CD14-positive monocyte (primary cell): Measurements from ENCODE around the gene DCDC2B. TPM values are rescaled to one million over a fixed set of nuclear protein-coding genes. Genes with fewer than 3 reads are reported as not detected.

Source experiments
- DNase-seq, 3 donors: peaks; one replicate each; pipeline ENCODE4 v3.0.0-alpha.2; 2011 to 2022
- H2AFZ ChIP-seq: 2 replicates; pipeline ENCODE4 v1.6.0; 2012; ENCODE audit warnings: mild to moderate bottlenecking, low read depth, low read length, inconsistent platforms; ENCODE audit not compliant: insufficient read depth, poor library complexity, severe bottlenecking
- H3K27ac ChIP-seq, 2 donors: 1 replicate in 1 of 2; 2 replicates in 1 of 2; pipeline ENCODE4 v1.5.1; 2012 to 2013; ENCODE audit warnings: low read length in 2 of 2, control low read depth in 1 of 2, inconsistent platforms in 1 of 2, low read depth in 1 of 2, mild to moderate bottlenecking in 1 of 2
- H3K27me3 ChIP-seq, 2 donors: one replicate each; pipeline versions ENCODE4 v1.6.0 to v1.6.1; 2011 to 2013; ENCODE audit warnings: low read length in 2 of 2; ENCODE audit not compliant: control insufficient read depth in 2 of 2, insufficient read depth in 2 of 2
- H3K36me3 ChIP-seq, 2 donors: replicated peaks in 1 of 2; 1 replicate in 1 of 2; 2 replicates in 1 of 2; pipeline versions ENCODE4 v1.5.1 to v1.6.1; 2012 to 2013; ENCODE audit warnings: low read length in 2 of 2, control low read depth in 1 of 2, inconsistent platforms in 1 of 2, mild to moderate bottlenecking in 1 of 2; ENCODE audit not compliant: insufficient read depth in 2 of 2, control insufficient read depth in 1 of 2
- H3K4me1 ChIP-seq, 2 donors: 1 replicate in 1 of 2; 2 replicates in 1 of 2; pipeline versions ENCODE4 v1.5.1 to v1.6.1; 2012 to 2013; ENCODE audit warnings: low read length in 2 of 2, control low read depth in 1 of 2, inconsistent platforms in 1 of 2, mild to moderate bottlenecking in 1 of 2, moderate library complexity in 1 of 2; ENCODE audit not compliant: insufficient read depth in 2 of 2, control insufficient read depth in 1 of 2
- H3K4me2 ChIP-seq: replicated peaks from 2 replicates; pipeline ENCODE3; 2012; ENCODE audit warnings: low read length, moderate library complexity, mild to moderate bottlenecking; ENCODE audit not compliant: poor library complexity, severe bottlenecking; ENCODE audit errors: extremely low read depth
- H3K4me3 ChIP-seq, 3 experiments: fragments of 200-600 bp in 1 of 3; sonication (generic) in 1 of 3; replicated peaks in 1 of 3; 1 replicate in 2 of 3; 2 replicates in 1 of 3; pipeline ENCODE4 v1.5.1; 2011 to 2013; ENCODE audit warnings: low read length in 3 of 3, mild to moderate bottlenecking in 3 of 3, control low read depth in 2 of 3, low read depth in 2 of 3, inconsistent platforms in 1 of 3, moderate library complexity in 1 of 3
- H3K79me2 ChIP-seq: 2 replicates; pipeline ENCODE4 v1.6.0; 2012; ENCODE audit warnings: mild to moderate bottlenecking, control low read depth, inconsistent platforms, low read length, moderate library complexity; ENCODE audit not compliant: insufficient read depth
- H3K9ac ChIP-seq: 2 replicates; pipeline ENCODE4 v1.6.0; 2017; ENCODE audit warnings: low read length, mild to moderate bottlenecking; ENCODE audit not compliant: insufficient read depth, poor library complexity, severe bottlenecking
- H3K9me3 ChIP-seq, 2 donors: replicated peaks in 1 of 2; 1 replicate in 1 of 2; 2 replicates in 1 of 2; pipeline versions ENCODE4 v1.5.1 to v1.6.1; 2012 to 2013; ENCODE audit warnings: low read length in 2 of 2, control low read depth in 1 of 2; ENCODE audit not compliant: control insufficient read depth in 1 of 2, insufficient read depth in 1 of 2
- H4K20me1 ChIP-seq: 2 replicates; pipeline ENCODE4 v1.6.0; 2012; ENCODE audit warnings: mild to moderate bottlenecking, low read length, control low read depth, moderate library complexity; ENCODE audit not compliant: insufficient read depth
- H3K27ac Mint-ChIP-seq, 7 donors: one replicate each; pipeline ENCODE4 v1.8.0; 2020; ENCODE audit warnings: mild to moderate bottlenecking in 7 of 7, mixed read lengths in 7 of 7, moderate library complexity in 6 of 7, inconsistent platforms in 2 of 7
- H3K27me3 Mint-ChIP-seq, 3 donors: one replicate each; pipeline ENCODE4 v1.8.0; 2021 to 2022; ENCODE audit warnings: low read depth in 3 of 3, mild to moderate bottlenecking in 3 of 3, mixed read lengths in 3 of 3, moderate library complexity in 3 of 3, inconsistent platforms in 1 of 3
- H3K36me3 Mint-ChIP-seq, 2 donors: one replicate each; pipeline ENCODE4 v1.8.0; 2020; ENCODE audit warnings: mixed read lengths in 2 of 2, inconsistent platforms in 1 of 2, mild to moderate bottlenecking in 1 of 2
- H3K4me1 Mint-ChIP-seq: one replicate; pipeline ENCODE4 v1.8.0; 2020; ENCODE audit warnings: mild to moderate bottlenecking, mixed read lengths
- H3K4me3 Mint-ChIP-seq, 2 donors: one replicate each; pipeline ENCODE4 v1.8.0; 2020; ENCODE audit warnings: mild to moderate bottlenecking in 2 of 2, mixed read lengths in 2 of 2, moderate library complexity in 1 of 2
- H3K9me3 Mint-ChIP-seq, 7 donors: one replicate each; pipeline ENCODE4 v1.8.0; 2020 to 2022; ENCODE audit warnings: mixed read lengths in 7 of 7, mild to moderate bottlenecking in 6 of 7, moderate library complexity in 6 of 7, inconsistent platforms in 2 of 7
- CTCF ChIP-seq: fragments of 200-600 bp; IDR thresholded peaks from one replicate; pipeline ENCODE4 v1.8.0; 2022; ENCODE audit warnings: antibody characterized with exemption, mild to moderate bottlenecking
- WGBS: methylation state at CpG from one replicate; pipeline ENCODE4 v1.1.5; 2013; ENCODE audit warnings: missing lambda C conversion rate; ENCODE audit not compliant: insufficient coverage; 5-methylcytosine and 5-hydroxymethylcytosine counted together
- intact Hi-C, 2 donors: fragments of 100-400 bp; cut with micrococcal nuclease; formaldehyde crosslinking; loops; one replicate each; pipeline versions ENCODE4 v1.15.0 to v1.15.1; 2023
- polyA plus RNA-seq, 3 donors: library from polyadenylated mRNA; depleted of rRNA in 1 of 3; unstranded in 2 of 3; stranded (reverse) in 1 of 3; fragments of 300-500 nt in 2 of 3; fragments of >200 nt in 1 of 3; fragmentation: Illumina TruSeq in 2 of 3; gene quantifications; 1 replicate in 2 of 3; 2 replicates in 1 of 3; pipeline ENCODE4 v1.2.3, GENCODE V29; 2012 to 2021

DCDC2B gene
- polyA plus RNA-seq, 3 donors = not detected

- peak overlapping the region; percentile 46 for H3K9ac ChIP-seq
- Mint-ChIP-seq H3K9me3 (peaks cover 0 to 3% (median 1%) of the 10 kb centered on the region in 7 donors), H3K4me1 (peaks cover 24% of the 10 kb centered on the region), H3K36me3 (no peaks in the 10 kb centered on the region), H3K27ac (peak overlapping the region in 3 of 7 donors; percentile 11 to 45 (median 30)), H3K27me3 (peaks cover 24 to 33% (median 29%) of the 10 kb centered on the region in 3 donors), H3K4me3 (peak overlapping the region; percentile 72 to 88)
- no peak overlapping the region for H3K27ac ChIP-seq
- no peaks in the 10 kb centered on the region for H3K36me3 ChIP-seq
- no peaks in the 10 kb centered on the region for H3K9me3 ChIP-seq
- under 1% methylated on average over 41 of the region's 55 CpGs for WGBS
- peak overlapping the region; percentile 12 to 68 (median 33) for H3K4me3 ChIP-seq
- H3K4me2 ChIP-seq = peak overlapping the region; percentile 71
- DNase-seq = peak in 2 of 3 donors; percentile 31 to 47
- no peaks in the 10 kb centered on the region for H4K20me1 ChIP-seq
- H3K4me1 ChIP-seq = peaks cover 20 to 29% of the 10 kb centered on the region in 2 donors
- peak overlapping the region; percentile 85 for H2AFZ ChIP-seq
- H3K27me3 ChIP-seq = peaks cover 0 to 30% of the 10 kb centered on the region in 2 donors
- intact Hi-C loops = no loop called here
- H3K79me2 ChIP-seq = no peaks in the 10 kb centered on the region
- TF ChIP-seq CTCF = no peak
Observed at GRCh38 chr1:32241001-32241763, 32.3 kb downstream of the DCDC2B start.

- H3K9me3 ChIP-seq = no peaks in the 10 kb centered on the region
- peaks cover 0 to 2% of the 10 kb centered on the region in 2 donors for H3K36me3 Mint-ChIP-seq
- peaks cover 0 to 4% (median 1%) of the 10 kb centered on the region in 7 donors for H3K9me3 Mint-ChIP-seq
- H3K27me3 ChIP-seq = peaks cover 0 to 30% of the 10 kb centered on the region in 2 donors
- H3K4me2 ChIP-seq = peak overlapping the region; percentile 19
- H4K20me1 ChIP-seq = no peaks in the 10 kb centered on the region
- peaks cover 20 to 29% of the 10 kb centered on the region in 2 donors for H3K4me1 ChIP-seq
- no peak overlapping the region for H3K9ac ChIP-seq
- H2AFZ ChIP-seq = no peak overlapping the region
- H3K4me1 Mint-ChIP-seq = peaks cover 24% of the 10 kb centered on the region
- H3K4me3 ChIP-seq = no peak overlapping the region
- H3K27me3 Mint-ChIP-seq = peaks cover 26 to 33% (median 29%) of the 10 kb centered on the region in 3 donors
- intact Hi-C loops = no loop called here
- TF ChIP-seq CTCF = no peak
- peak overlapping the region in 1 of 2 donors; percentile 88 for H3K4me3 Mint-ChIP-seq
- H3K36me3 ChIP-seq = no peaks in the 10 kb centered on the region
- no peak overlapping the region for H3K27ac Mint-ChIP-seq
- WGBS = 27% methylated on average over 6 of the region's 7 CpGs
- no peak overlapping the region for H3K27ac ChIP-seq
- DNase-seq = peak in 2 of 3 donors; percentile 27 to 38
- no peaks in the 10 kb centered on the region for H3K79me2 ChIP-seq
Observed at GRCh38 chr1:32242341-32242851, 33.5 kb downstream of the DCDC2B start.
